VCaP (cell line): ENCODE data around the gene CAMKK2.
A peak's percentile ranks its signal among the peaks of the same experiment; 100 is the strongest.

Experiments
- H3K27ac ChIP-seq: fragments of 450-650 bp; 2 replicates; pipeline ENCODE4 v1.5.1; 2017
- CTCF ChIP-seq: fragments of 450-650 bp; conservative IDR thresholded peaks from 2 replicates; pipeline ENCODE4 v1.5.1; 2017; ENCODE audit warnings: mild to moderate bottlenecking, moderate library complexity

The CAMKK2 gene

GRCh38 chr12:121297435-121297991 lies 1.0 kb upstream of the CAMKK2 start:
- H3K27ac ChIP-seq = peak overlapping the region; percentile 98

GRCh38 chr12:121295746-121296617 lies 527 bp downstream of the CAMKK2 start:
- peak overlapping the region; percentile 98 for H3K27ac ChIP-seq
- no peak for TF ChIP-seq CTCF

More at GRCh38 chr12:121297435-121297991, 1.0 kb upstream of the CAMKK2 start:
- no peak for TF ChIP-seq CTCF

- 0 out of 2 replicates have a peak, but pooled peaks have one; percentile 21 for TF ChIP-seq CTCF
- H3K27ac ChIP-seq = peak overlapping the region; percentile 98
Measured at GRCh38 chr12:121295116-121295745, 1.3 kb downstream of the CAMKK2 start.

- TF ChIP-seq CTCF = no peak
- H3K27ac ChIP-seq = peak overlapping the region; percentile 98
Measured at GRCh38 chr12:121294151-121294889, 2.2 kb downstream of the CAMKK2 start.

GRCh38 chr12:121293603-121294002 lies 2.9 kb downstream of the CAMKK2 start:
- peak overlapping the region; percentile 10 for H3K27ac ChIP-seq
- TF ChIP-seq CTCF = no peak

GRCh38 chr12:121290410-121290809 lies 6.1 kb downstream of the CAMKK2 start:
- no peak for TF ChIP-seq CTCF
- no peak overlapping the region for H3K27ac ChIP-seq

- TF ChIP-seq CTCF = no peak
- no peak overlapping the region for H3K27ac ChIP-seq
Measured at GRCh38 chr12:121289962-121290361, 6.5 kb downstream of the CAMKK2 start.
